HUES64 (cell line): ENCODE results near the gene FILIP1L.

Experiments used
- H3K27ac ChIP-seq: 2 replicates; pipeline ENCODE4 v1.7.0; 2013; ENCODE audit warnings: low read depth, low read length, inconsistent platforms
- H3K27me3 ChIP-seq: 2 replicates; pipeline ENCODE4 v1.6.1; 2013; ENCODE audit warnings: mild to moderate bottlenecking, low read length; ENCODE audit not compliant: insufficient read depth
- H3K36me3 ChIP-seq: 2 replicates; pipeline ENCODE4 v1.6.1; 2013; ENCODE audit warnings: mild to moderate bottlenecking, low read length; ENCODE audit not compliant: insufficient read depth
- H3K4me1 ChIP-seq: 2 replicates; pipeline ENCODE4 v1.6.1; 2013; ENCODE audit warnings: mild to moderate bottlenecking, low read length, moderate library complexity; ENCODE audit not compliant: insufficient read depth
- H3K4me3 ChIP-seq: 2 replicates; pipeline ENCODE4 v1.5.1; 2013; ENCODE audit warnings: mild to moderate bottlenecking, low read length, moderate library complexity
- H3K9ac ChIP-seq: 2 replicates; pipeline ENCODE4 v1.6.1; 2013; ENCODE audit warnings: mild to moderate bottlenecking, low read depth, low read length
- H3K9me3 ChIP-seq: 2 replicates; pipeline ENCODE4 v1.6.1; 2013; ENCODE audit warnings: low read depth, low read length; ENCODE audit not compliant: insufficient read depth
- WGBS: fragments of 150-250, 120-280 bp; methylation state at CpG from one replicate; pipeline ENCODE4 v1.1.7; 2013; ENCODE audit warnings: missing lambda C conversion rate; 5-methylcytosine and 5-hydroxymethylcytosine counted together

The FILIP1L gene

GRCh38 chr3:100124201-100124761 is 10.0 kb upstream of the FILIP1L start:
- Histone ChIP-seq H3K4me3 (no peak overlapping the region), H3K27me3 (no peaks in the 10 kb centered on the region), H3K9ac (no peak overlapping the region), H3K4me1 (peaks cover 8% of the 10 kb centered on the region; the same call in 1 of the 2 replicates), H3K9me3 (no peaks in the 10 kb centered on the region), H3K27ac (no peak overlapping the region), H3K36me3 (no peaks in the 10 kb centered on the region)
- WGBS = 91% methylated on average over 5 of the region's 5 CpGs

GRCh38 chr3:100123112-100123511 is 8.8 kb upstream of the FILIP1L start:
- H3K27me3 ChIP-seq = no peaks in the 10 kb centered on the region
- H3K9ac ChIP-seq = no peak overlapping the region
- no peaks in the 10 kb centered on the region for H3K9me3 ChIP-seq
- no peak overlapping the region for H3K27ac ChIP-seq
- peaks cover 8% of the 10 kb centered on the region; the same call in 1 of the 2 replicates for H3K4me1 ChIP-seq
- H3K4me3 ChIP-seq = no peak overlapping the region
- no peaks in the 10 kb centered on the region for H3K36me3 ChIP-seq
- WGBS = 73% methylated on average over 4 of the region's 4 CpGs

DNA sequence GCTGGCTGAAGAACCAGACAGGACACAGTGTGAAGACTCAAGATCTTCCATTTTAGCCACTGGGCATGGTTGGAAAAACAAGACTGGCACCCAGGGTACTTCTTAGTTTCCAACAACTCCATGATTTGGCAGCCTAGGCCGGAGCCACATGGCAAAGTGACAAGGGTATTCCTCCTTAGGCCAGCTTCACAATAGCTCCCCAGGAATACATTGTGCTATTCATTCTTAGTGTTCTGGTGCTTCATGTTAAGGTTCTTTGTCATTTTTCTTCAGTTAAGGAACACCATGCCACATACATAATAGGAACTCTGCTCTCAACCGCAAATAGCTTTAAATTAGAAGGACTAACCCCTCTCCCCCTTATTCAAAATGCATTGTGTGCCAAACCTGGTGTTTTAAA is 8.0 kb upstream of the FILIP1L start:
- Histone ChIP-seq H3K9ac (no peak overlapping the region), H3K4me1 (peaks cover 8% of the 10 kb centered on the region; the same call in 1 of the 2 replicates), H3K27ac (no peak overlapping the region), H3K9me3 (no peaks in the 10 kb centered on the region), H3K27me3 (no peaks in the 10 kb centered on the region), H3K4me3 (no peak overlapping the region), H3K36me3 (no peaks in the 10 kb centered on the region)
- 96% methylated on average over 2 of the region's 2 CpGs for WGBS

- WGBS = 94% methylated on average over 5 of the region's 5 CpGs
- Histone ChIP-seq H3K27ac (no peak overlapping the region), H3K4me1 (peaks cover 8% of the 10 kb centered on the region; the same call in 1 of the 2 replicates), H3K27me3 (no peaks in the 10 kb centered on the region), H3K9me3 (no peaks in the 10 kb centered on the region), H3K9ac (no peak overlapping the region), H3K4me3 (no peak overlapping the region), H3K36me3 (0 out of 2 replicates have a peak, but pooled peaks cover 3% of the 10 kb centered on the region)
Observed at GRCh38 chr3:100120693-100121092, 6.4 kb upstream of the FILIP1L start.

GRCh38 chr3:100120012-100120411 is 5.7 kb upstream of the FILIP1L start:
- H3K4me3 ChIP-seq = no peak overlapping the region
- H3K27ac ChIP-seq = no peak overlapping the region
- WGBS = 85% methylated on average over 1 of the region's 1 CpG
- peaks cover 8% of the 10 kb centered on the region; the same call in 1 of the 2 replicates for H3K4me1 ChIP-seq
- H3K9me3 ChIP-seq = no peaks in the 10 kb centered on the region
- H3K27me3 ChIP-seq = no peaks in the 10 kb centered on the region
- no peak overlapping the region for H3K9ac ChIP-seq
- H3K36me3 ChIP-seq = 0 out of 2 replicates have a peak, but pooled peaks cover 3% of the 10 kb centered on the region

DNA sequence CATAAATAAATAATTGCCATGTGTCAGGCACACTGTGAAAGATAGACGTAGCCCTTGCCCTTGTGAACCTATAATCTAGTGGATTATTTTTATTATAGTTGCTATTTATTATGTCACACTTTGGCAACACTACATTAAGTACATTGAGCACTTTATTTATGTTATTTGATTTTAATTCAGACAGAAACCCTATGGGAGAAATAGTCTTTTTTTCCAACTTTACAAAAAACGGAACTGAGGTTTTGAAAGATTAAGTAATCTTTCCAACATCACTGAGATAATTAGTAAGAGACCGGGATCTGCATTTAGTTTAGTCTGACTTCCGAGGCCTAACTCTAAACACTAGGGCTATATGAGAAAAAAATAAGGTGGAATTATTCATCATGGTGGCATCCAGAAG is 2.8 kb upstream of the FILIP1L start:
- no peak overlapping the region for H3K27ac ChIP-seq
- H3K27me3 ChIP-seq = no peaks in the 10 kb centered on the region
- H3K9ac ChIP-seq = no peak overlapping the region
- 0 out of 2 replicates have a peak, but pooled peaks cover 3% of the 10 kb centered on the region for H3K36me3 ChIP-seq
- 100% methylated on average over 3 of the region's 4 CpGs for WGBS
- H3K9me3 ChIP-seq = no peaks in the 10 kb centered on the region
- no peak overlapping the region for H3K4me3 ChIP-seq
- H3K4me1 ChIP-seq = no peaks in the 10 kb centered on the region

GRCh38 chr3:100113723-100114412 is 433 bp downstream of the FILIP1L start:
- H3K27me3 ChIP-seq = no peaks in the 10 kb centered on the region
- no peaks in the 10 kb centered on the region for H3K4me1 ChIP-seq
- no peak overlapping the region for H3K9ac ChIP-seq
- no peaks in the 10 kb centered on the region for H3K9me3 ChIP-seq
- no peak overlapping the region for H3K27ac ChIP-seq
- 0 out of 2 replicates have a peak, but pooled peaks cover 3% of the 10 kb centered on the region for H3K36me3 ChIP-seq
- 91% methylated on average over 7 of the region's 7 CpGs for WGBS
- no peak overlapping the region for H3K4me3 ChIP-seq

DNA sequence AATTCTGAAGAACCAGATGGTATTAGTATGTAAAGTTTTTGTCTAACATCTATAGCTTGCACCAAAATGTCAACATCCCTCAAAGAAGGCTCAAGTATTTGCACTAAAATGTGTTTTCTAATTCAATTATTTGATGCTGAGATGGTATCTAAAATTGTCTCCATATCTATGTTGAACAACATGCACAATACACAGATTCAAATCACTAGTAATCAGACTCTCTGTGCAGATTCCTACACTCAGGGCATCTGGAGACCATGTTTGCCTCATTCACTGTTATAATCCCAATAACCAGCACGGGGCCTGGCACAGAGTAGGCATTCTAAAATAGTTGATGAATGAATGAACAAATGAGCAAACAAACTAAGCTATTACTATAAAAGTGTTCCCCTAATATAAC is 2.6 kb downstream of the FILIP1L start:
- H3K9me3 ChIP-seq = no peaks in the 10 kb centered on the region
- no peak overlapping the region for H3K27ac ChIP-seq
- no peaks in the 10 kb centered on the region for H3K27me3 ChIP-seq
- H3K4me1 ChIP-seq = no peaks in the 10 kb centered on the region
- H3K4me3 ChIP-seq = no peak overlapping the region
- WGBS = 100% methylated on average over 1 of the region's 1 CpG
- H3K9ac ChIP-seq = no peak overlapping the region
- H3K36me3 ChIP-seq = 0 out of 2 replicates have a peak, but pooled peaks cover 3% of the 10 kb centered on the region

GRCh38 chr3:100110162-100110561 is 4.1 kb downstream of the FILIP1L start:
- 94% methylated on average over 1 of the region's 1 CpG for WGBS
- no peaks in the 10 kb centered on the region for H3K9me3 ChIP-seq
- H3K4me1 ChIP-seq = 0 out of 2 replicates have a peak, but pooled peaks cover 3% of the 10 kb centered on the region
- no peaks in the 10 kb centered on the region for H3K27me3 ChIP-seq
- H3K27ac ChIP-seq = no peak overlapping the region
- no peak overlapping the region for H3K9ac ChIP-seq
- no peaks in the 10 kb centered on the region for H3K36me3 ChIP-seq
- no peak overlapping the region for H3K4me3 ChIP-seq

DNA sequence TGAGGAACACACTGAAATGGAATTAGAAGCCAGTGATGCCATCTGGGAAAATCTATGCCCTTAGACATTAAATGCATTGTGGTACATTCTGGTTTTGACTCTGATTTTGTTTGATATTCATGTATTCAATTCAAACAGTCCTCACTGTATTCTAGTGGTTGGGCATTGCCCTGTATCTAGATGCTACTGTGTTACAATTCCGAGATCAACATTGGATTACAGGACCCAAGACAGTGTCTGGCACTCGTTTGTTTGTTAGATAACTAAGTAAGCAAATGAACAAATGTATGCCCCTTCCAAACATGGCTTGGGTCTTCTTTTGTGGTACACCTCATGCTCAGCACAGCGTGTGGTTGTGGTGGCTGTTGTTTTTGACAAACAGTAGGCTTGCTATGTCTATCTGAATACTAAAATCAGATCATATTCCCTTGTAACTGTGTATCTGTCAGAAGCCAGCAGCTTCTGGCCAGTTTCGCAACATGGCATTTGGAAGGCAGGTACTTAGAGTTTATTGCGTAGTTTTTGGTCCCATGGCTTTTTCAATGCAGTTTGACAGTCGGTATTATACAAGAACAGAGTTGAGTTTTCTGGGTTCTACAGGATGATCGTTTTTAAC is 5.7 kb downstream of the FILIP1L start:
- Histone ChIP-seq H3K4me3 (no peak overlapping the region), H3K27me3 (no peaks in the 10 kb centered on the region)
- 94% methylated on average over 6 of the region's 7 CpGs for WGBS

GRCh38 chr3:100107221-100107814 is 7.0 kb downstream of the FILIP1L start:
- Histone ChIP-seq H3K27ac (no peak overlapping the region), H3K4me1 (0 out of 2 replicates have a peak, but pooled peaks cover 6% of the 10 kb centered on the region), H3K9me3 (no peaks in the 10 kb centered on the region), H3K4me3 (no peak overlapping the region), H3K9ac (no peak overlapping the region), H3K27me3 (no peaks in the 10 kb centered on the region), H3K36me3 (no peaks in the 10 kb centered on the region)
- 92% methylated on average over 2 of the region's 4 CpGs for WGBS

More for the DNA sequence above, 5.7 kb downstream of the FILIP1L start:
- no peak overlapping the region for H3K27ac ChIP-seq
- H3K9me3 ChIP-seq = no peaks in the 10 kb centered on the region
- H3K36me3 ChIP-seq = no peaks in the 10 kb centered on the region
- H3K9ac ChIP-seq = no peak overlapping the region
- 0 out of 2 replicates have a peak, but pooled peaks cover 6% of the 10 kb centered on the region for H3K4me1 ChIP-seq
